ENCODE results near the gene DCC.

Gene DCC

GRCh38 chr18:53018791-53019190, 678.8 kb downstream of the DCC start:
- no peak overlapping the region for H3K27ac ChIP-seq (ENCODE audit: low read depth, low read length, severe bottlenecking)
- H3K36me3 ChIP-seq (ENCODE audit: control insufficient read depth, insufficient read depth, low read length) = no peaks in the 10 kb centered on the region
- H3K9me3 ChIP-seq (ENCODE audit: control insufficient read depth, low read length) = no peaks in the 10 kb centered on the region
- WGBS, 2 experiments (ENCODE audit: insufficient coverage in 2 of 2) = no CpG with 5 or more reads among the region's 2 CpGs
- H3K4me3 ChIP-seq (ENCODE audit: extremely low read depth, insufficient read depth, low read length, poor library complexity, severe bottlenecking) = no peak overlapping the region
- H3K4me1 ChIP-seq (ENCODE audit: control insufficient read depth, insufficient read depth, low read length, poor library complexity, severe bottlenecking) = no peaks in the 10 kb centered on the region

- no peaks in the 10 kb centered on the region for H3K36me3 ChIP-seq (ENCODE audit: control insufficient read depth, insufficient read depth, low read length)
- no peaks in the 10 kb centered on the region for H3K9me3 ChIP-seq (ENCODE audit: control insufficient read depth, low read length)
- H3K27ac ChIP-seq (ENCODE audit: low read depth, low read length, severe bottlenecking) = no peak overlapping the region
- WGBS, 2 experiments (ENCODE audit: insufficient coverage in 2 of 2) = 88 to 93% methylated on average over 2 of the region's 3 CpGs
- no peak overlapping the region for H3K4me3 ChIP-seq (ENCODE audit: extremely low read depth, insufficient read depth, low read length, poor library complexity, severe bottlenecking)
- H3K4me1 ChIP-seq (ENCODE audit: control insufficient read depth, insufficient read depth, low read length, poor library complexity, severe bottlenecking) = no peaks in the 10 kb centered on the region
Measured at GRCh38 chr18:53025247-53025646, 685.2 kb downstream of the DCC start.

GRCh38 chr18:53028565-53028964, 688.6 kb downstream of the DCC start:
- WGBS, 2 experiments (ENCODE audit: insufficient coverage in 2 of 2) = 80% methylated on average over 1 of the region's 1 CpG; no CpG with 5 or more reads in 1 of the 2 experiments

DNA sequence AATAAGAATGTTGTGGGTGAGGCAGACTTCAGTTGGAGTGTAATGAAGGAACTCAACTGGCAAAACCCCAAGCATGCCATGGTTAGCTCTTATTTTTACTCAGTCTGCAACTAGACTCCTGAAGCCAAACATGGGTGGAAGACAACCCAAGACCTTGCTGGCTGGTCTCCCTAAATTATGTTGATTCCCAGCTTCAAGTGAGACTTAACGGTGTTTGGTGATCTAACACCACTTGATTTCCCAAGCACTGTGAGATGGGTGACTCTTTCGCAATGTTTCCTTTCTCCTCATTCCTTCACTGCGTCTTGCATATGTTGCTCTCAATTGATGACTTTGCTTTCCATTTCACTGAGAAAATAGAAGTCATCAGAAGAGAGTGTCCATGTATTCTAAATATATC, 693.1 kb downstream of the DCC start:
- Histone ChIP-seq H3K4me1 (ENCODE audit: control insufficient read depth, insufficient read depth, low read length, poor library complexity, severe bottlenecking) (no peaks in the 10 kb centered on the region), H3K36me3 (ENCODE audit: control insufficient read depth, insufficient read depth, low read length) (no peaks in the 10 kb centered on the region), H3K27ac (ENCODE audit: low read depth, low read length, severe bottlenecking) (no peak overlapping the region), H3K9me3 (ENCODE audit: control insufficient read depth, low read length) (no peaks in the 10 kb centered on the region), H3K4me3 (ENCODE audit: extremely low read depth, insufficient read depth, low read length, poor library complexity, severe bottlenecking) (no peak overlapping the region)
- 85 to 94% methylated on average over 2 to 3 of the region's 3 CpGs for WGBS, 2 experiments (ENCODE audit: insufficient coverage in 2 of 2)

More at GRCh38 chr18:53028565-53028964, 688.6 kb downstream of the DCC start:
- Histone ChIP-seq H3K4me3 (ENCODE audit: extremely low read depth, insufficient read depth, low read length, poor library complexity, severe bottlenecking) (no peak overlapping the region), H3K9me3 (ENCODE audit: control insufficient read depth, low read length) (no peaks in the 10 kb centered on the region), H3K4me1 (ENCODE audit: control insufficient read depth, insufficient read depth, low read length, poor library complexity, severe bottlenecking) (no peaks in the 10 kb centered on the region), H3K27ac (ENCODE audit: low read depth, low read length, severe bottlenecking) (no peak overlapping the region), H3K36me3 (ENCODE audit: control insufficient read depth, insufficient read depth, low read length) (no peaks in the 10 kb centered on the region)

DNA sequence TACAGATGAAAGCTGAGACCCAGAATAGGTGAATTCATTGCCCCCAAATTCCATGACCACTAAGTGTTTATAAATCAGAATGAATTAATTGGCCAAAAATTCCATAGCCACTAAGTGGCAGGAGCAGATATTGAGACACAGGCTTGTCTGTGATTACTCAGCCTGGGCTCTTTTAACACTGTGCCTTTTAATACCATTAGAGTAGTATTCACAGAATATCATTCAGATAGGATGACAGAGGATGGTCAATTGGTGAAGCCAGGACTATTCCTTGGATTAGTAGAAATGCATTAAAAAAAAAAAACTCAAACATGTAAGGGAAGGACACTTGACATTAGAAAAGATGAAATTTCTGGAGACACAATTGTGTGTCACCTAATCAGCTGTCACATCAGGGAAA, 698.6 kb downstream of the DCC start:
- Histone ChIP-seq H3K4me3 (ENCODE audit: extremely low read depth, insufficient read depth, low read length, poor library complexity, severe bottlenecking) (no peak overlapping the region), H3K4me1 (ENCODE audit: control insufficient read depth, insufficient read depth, low read length, poor library complexity, severe bottlenecking) (no peaks in the 10 kb centered on the region), H3K27ac (ENCODE audit: low read depth, low read length, severe bottlenecking) (no peak overlapping the region), H3K36me3 (ENCODE audit: control insufficient read depth, insufficient read depth, low read length) (no peaks in the 10 kb centered on the region), H3K9me3 (ENCODE audit: control insufficient read depth, low read length) (no peaks in the 10 kb centered on the region)

- Histone ChIP-seq H3K9me3 (ENCODE audit: control insufficient read depth, low read length) (no peaks in the 10 kb centered on the region), H3K27ac (ENCODE audit: low read depth, low read length, severe bottlenecking) (no peak overlapping the region), H3K4me3 (ENCODE audit: extremely low read depth, insufficient read depth, low read length, poor library complexity, severe bottlenecking) (no peak overlapping the region), H3K4me1 (ENCODE audit: control insufficient read depth, insufficient read depth, low read length, poor library complexity, severe bottlenecking) (no peaks in the 10 kb centered on the region), H3K36me3 (ENCODE audit: control insufficient read depth, insufficient read depth, low read length) (no peaks in the 10 kb centered on the region)
- 86 to 88% methylated on average over 1 to 2 of the region's 3 CpGs for WGBS, 2 experiments (ENCODE audit: insufficient coverage in 2 of 2)
Measured at GRCh38 chr18:53040286-53040685, 700.3 kb downstream of the DCC start.

- H3K27ac ChIP-seq (ENCODE audit: low read depth, low read length, severe bottlenecking) = no peak overlapping the region
- H3K4me1 ChIP-seq (ENCODE audit: control insufficient read depth, insufficient read depth, low read length, poor library complexity, severe bottlenecking) = no peaks in the 10 kb centered on the region
- no peaks in the 10 kb centered on the region for H3K9me3 ChIP-seq (ENCODE audit: control insufficient read depth, low read length)
- WGBS, 2 experiments (ENCODE audit: insufficient coverage in 2 of 2) = 78 to 97% methylated on average over 3 to 4 of the region's 6 CpGs
- no peak overlapping the region for H3K4me3 ChIP-seq (ENCODE audit: extremely low read depth, insufficient read depth, low read length, poor library complexity, severe bottlenecking)
- no peaks in the 10 kb centered on the region for H3K36me3 ChIP-seq (ENCODE audit: control insufficient read depth, insufficient read depth, low read length)
Measured at GRCh38 chr18:53056064-53056463, 716.1 kb downstream of the DCC start.

DNA sequence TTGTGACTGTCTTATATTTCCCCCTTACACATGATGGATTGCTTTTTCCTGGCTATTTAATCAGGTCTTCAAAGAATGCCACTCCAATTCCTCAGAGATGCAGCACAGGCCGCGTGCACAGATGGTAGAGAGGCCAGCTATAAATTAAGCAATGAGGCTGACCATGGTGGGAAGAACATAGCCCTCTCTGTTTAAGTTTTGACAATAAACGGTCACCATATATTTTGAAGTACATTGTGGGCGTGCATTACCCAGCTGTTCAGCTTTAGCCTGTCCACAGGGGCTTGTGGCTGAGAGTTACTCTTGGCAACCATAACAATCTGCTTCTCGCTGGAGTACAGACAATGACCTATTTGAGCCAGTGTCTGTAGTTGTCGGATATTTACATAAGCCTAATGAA, 730.8 kb downstream of the DCC start:
- H3K27ac ChIP-seq (ENCODE audit: low read depth, low read length, severe bottlenecking) = no peak overlapping the region
- no peaks in the 10 kb centered on the region for H3K9me3 ChIP-seq (ENCODE audit: control insufficient read depth, low read length)
- WGBS, 2 experiments (ENCODE audit: insufficient coverage in 2 of 2) = 77 to 90% methylated on average over 2 of the region's 6 CpGs

GRCh38 chr18:53080687-53081086, 740.7 kb downstream of the DCC start:
- 44 to 83% methylated on average over 1 of the region's 2 CpGs for WGBS, 2 experiments (ENCODE audit: insufficient coverage in 2 of 2)
- no peak overlapping the region for H3K4me3 ChIP-seq (ENCODE audit: extremely low read depth, insufficient read depth, low read length, poor library complexity, severe bottlenecking)
- H3K27ac ChIP-seq (ENCODE audit: low read depth, low read length, severe bottlenecking) = no peak overlapping the region
- no peaks in the 10 kb centered on the region for H3K4me1 ChIP-seq (ENCODE audit: control insufficient read depth, insufficient read depth, low read length, poor library complexity, severe bottlenecking)
- no peaks in the 10 kb centered on the region for H3K9me3 ChIP-seq (ENCODE audit: control insufficient read depth, low read length)
- H3K36me3 ChIP-seq (ENCODE audit: control insufficient read depth, insufficient read depth, low read length) = no peaks in the 10 kb centered on the region

More for the DNA sequence above, 730.8 kb downstream of the DCC start:
- Histone ChIP-seq H3K4me1 (ENCODE audit: control insufficient read depth, insufficient read depth, low read length, poor library complexity, severe bottlenecking) (no peaks in the 10 kb centered on the region), H3K4me3 (ENCODE audit: extremely low read depth, insufficient read depth, low read length, poor library complexity, severe bottlenecking) (no peak overlapping the region), H3K36me3 (ENCODE audit: control insufficient read depth, insufficient read depth, low read length) (no peaks in the 10 kb centered on the region)

- H3K27ac ChIP-seq (ENCODE audit: low read depth, low read length, severe bottlenecking) = no peak overlapping the region
- 80 to 84% methylated on average over 1 to 4 of the region's 5 CpGs for WGBS, 2 experiments (ENCODE audit: insufficient coverage in 2 of 2)
- no peak overlapping the region for H3K4me3 ChIP-seq (ENCODE audit: extremely low read depth, insufficient read depth, low read length, poor library complexity, severe bottlenecking)
- H3K36me3 ChIP-seq (ENCODE audit: control insufficient read depth, insufficient read depth, low read length) = no peaks in the 10 kb centered on the region
- no peaks in the 10 kb centered on the region for H3K4me1 ChIP-seq (ENCODE audit: control insufficient read depth, insufficient read depth, low read length, poor library complexity, severe bottlenecking)
- H3K9me3 ChIP-seq (ENCODE audit: control insufficient read depth, low read length) = no peaks in the 10 kb centered on the region
Measured at GRCh38 chr18:53093636-53094035, 753.6 kb downstream of the DCC start.

DNA sequence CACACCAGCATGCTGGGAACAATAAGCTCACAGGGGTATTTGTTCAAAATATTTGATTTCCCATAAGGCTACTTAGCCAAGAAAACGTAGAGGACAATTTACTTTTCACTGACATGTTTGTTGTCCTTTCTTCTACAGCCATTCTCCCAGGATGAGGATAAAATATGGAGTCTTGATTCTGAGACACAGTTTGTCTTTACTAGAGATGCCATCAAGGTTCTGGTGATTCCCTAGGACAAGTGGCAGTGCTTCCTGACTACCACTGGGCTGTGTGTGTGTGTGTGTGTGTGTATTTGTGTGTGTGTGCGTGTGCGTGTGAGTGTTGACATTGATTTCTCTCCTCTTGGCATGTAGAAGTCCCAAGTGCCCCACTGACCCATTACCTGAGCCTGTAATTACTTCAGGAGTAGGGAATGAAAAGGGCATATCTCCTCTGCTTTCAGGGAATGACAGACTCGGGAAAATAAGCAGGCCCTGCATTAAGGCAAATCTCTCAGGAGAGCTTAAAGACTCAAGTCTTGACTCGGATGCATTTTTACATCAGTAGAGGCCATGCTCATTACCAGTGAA, 761.6 kb downstream of the DCC start:
- H3K36me3 ChIP-seq (ENCODE audit: control insufficient read depth, insufficient read depth, low read length) = no peaks in the 10 kb centered on the region
- WGBS, 2 experiments (ENCODE audit: insufficient coverage in 2 of 2) = 86 to 97% methylated on average over 2 of the region's 5 CpGs
- no peak overlapping the region for H3K4me3 ChIP-seq (ENCODE audit: extremely low read depth, insufficient read depth, low read length, poor library complexity, severe bottlenecking)
- no peaks in the 10 kb centered on the region for H3K9me3 ChIP-seq (ENCODE audit: control insufficient read depth, low read length)
- no peaks in the 10 kb centered on the region for H3K4me1 ChIP-seq (ENCODE audit: control insufficient read depth, insufficient read depth, low read length, poor library complexity, severe bottlenecking)
- no peak overlapping the region for H3K27ac ChIP-seq (ENCODE audit: low read depth, low read length, severe bottlenecking)
